H9 (cell line): ENCODE data around the gene N4BP2. TPM values are rescaled to one million over a fixed set of nuclear protein-coding genes. Genes with fewer than 3 reads are reported as not detected.

ENCODE experiments used
- DNase-seq: peaks from one replicate; pipeline ENCODE4 v3.0.0-alpha.2; 2017
- H2AFZ ChIP-seq: one replicate; pipeline ENCODE4 v1.6.1; 2013; ENCODE audit warnings: mild to moderate bottlenecking, low read length, control low read depth, moderate library complexity
- H2AK5ac ChIP-seq: 2 replicates; pipeline ENCODE4 v1.6.1; 2013; ENCODE audit warnings: low read length, control low read depth, mixed read lengths; ENCODE audit not compliant: insufficient read length
- H2BK120ac ChIP-seq: one replicate; pipeline ENCODE4 v1.6.1; 2013; ENCODE audit warnings: low read depth, mild to moderate bottlenecking, low read length, control low read depth, inconsistent platforms; ENCODE audit not compliant: poor library complexity, severe bottlenecking
- H2BK12ac ChIP-seq: 2 replicates; pipeline ENCODE4 v1.6.1; 2013; ENCODE audit warnings: low read length, control low read depth, mixed read lengths, low read depth; ENCODE audit not compliant: insufficient read length
- H2BK15ac ChIP-seq: 2 replicates; pipeline ENCODE4 v1.6.1; 2013; ENCODE audit warnings: low read depth, low read length, control low read depth
- H2BK20ac ChIP-seq: one replicate; pipeline ENCODE4 v1.6.1; 2013; ENCODE audit warnings: low read depth, mild to moderate bottlenecking, low read length, control low read depth, inconsistent platforms; ENCODE audit not compliant: poor library complexity, severe bottlenecking
- H2BK5ac ChIP-seq: 2 replicates; pipeline ENCODE4 v1.6.1; 2013; ENCODE audit warnings: low read length, control low read depth, mixed read lengths; ENCODE audit not compliant: insufficient read length
- H3K14ac ChIP-seq: 2 replicates; pipeline ENCODE4 v1.6.1; 2013; ENCODE audit warnings: low read length, control low read depth; ENCODE audit not compliant: insufficient read depth
- H3K18ac ChIP-seq: 2 replicates; pipeline ENCODE4 v1.6.1; 2013; ENCODE audit warnings: low read depth, mild to moderate bottlenecking, mixed read lengths, low read length, control low read depth; ENCODE audit not compliant: insufficient read length
- H3K23ac ChIP-seq: 2 replicates; pipeline ENCODE4 v1.6.1; 2013; ENCODE audit warnings: low read length, control low read depth, mixed read lengths, low read depth; ENCODE audit not compliant: insufficient read length
- H3K23me2 ChIP-seq: 2 replicates; pipeline ENCODE4 v1.6.1; 2013; ENCODE audit warnings: low read depth, mild to moderate bottlenecking, mixed read lengths, low read length, control low read depth; ENCODE audit not compliant: insufficient read length, poor library complexity, severe bottlenecking
- H3K27ac ChIP-seq: 2 replicates; pipeline ENCODE4 v1.5.1; 2013; ENCODE audit warnings: low read length, control low read depth, mixed read lengths, low read depth; ENCODE audit not compliant: insufficient read length
- H3K27me3 ChIP-seq: 2 replicates; pipeline ENCODE4 v1.6.1; 2013; ENCODE audit warnings: low read length, control low read depth, inconsistent platforms; ENCODE audit not compliant: insufficient read depth
- H3K4ac ChIP-seq: 2 replicates; pipeline ENCODE4 v1.6.1; 2013; ENCODE audit warnings: low read depth, mild to moderate bottlenecking, control low read depth, inconsistent platforms, low read length, moderate library complexity
- H3K4me1 ChIP-seq: 2 replicates; pipeline ENCODE4 v1.6.1; 2013; ENCODE audit warnings: low read length, control low read depth, inconsistent platforms; ENCODE audit not compliant: insufficient read depth
- H3K4me2 ChIP-seq: 2 replicates; pipeline ENCODE4 v1.6.1; 2013; ENCODE audit warnings: low read length, control low read depth, mixed read lengths; ENCODE audit not compliant: insufficient read length, insufficient read depth
- H3K56ac ChIP-seq: 2 replicates; pipeline ENCODE4 v1.6.1; 2013; ENCODE audit warnings: low read depth, mild to moderate bottlenecking, mixed read lengths, low read length, control low read depth; ENCODE audit not compliant: insufficient read length
- H3K79me1 ChIP-seq: 2 replicates; pipeline ENCODE4 v1.6.1; 2013; ENCODE audit warnings: low read depth, mild to moderate bottlenecking, moderate library complexity, low read length, control low read depth, inconsistent platforms; ENCODE audit not compliant: insufficient read depth, poor library complexity, severe bottlenecking
- H3K79me2 ChIP-seq: 2 replicates; pipeline ENCODE4 v1.6.1; 2013; ENCODE audit warnings: low read length, control low read depth, inconsistent platforms; ENCODE audit not compliant: insufficient read depth
- H3K9ac ChIP-seq: 2 replicates; pipeline ENCODE4 v1.6.1; 2013; ENCODE audit warnings: low read length, control low read depth, mixed read lengths; ENCODE audit not compliant: insufficient read length; ENCODE audit errors: extremely low read depth
- H3K9me3 ChIP-seq: one replicate; pipeline ENCODE4 v1.6.1; 2013; ENCODE audit warnings: low read depth, low read length, inconsistent platforms; ENCODE audit not compliant: control insufficient read depth
- H3T11ph ChIP-seq: one replicate; pipeline ENCODE4 v1.6.1; 2013; ENCODE audit warnings: mild to moderate bottlenecking, low read length, control low read depth, inconsistent platforms
- H4K20me1 ChIP-seq: one replicate; pipeline ENCODE4 v1.6.1; 2013; ENCODE audit not compliant: control insufficient read depth, insufficient read length, insufficient read depth
- H4K5ac ChIP-seq: 2 replicates; pipeline ENCODE4 v1.6.1; 2013; ENCODE audit warnings: low read depth, mild to moderate bottlenecking, mixed read lengths, low read length, control low read depth; ENCODE audit not compliant: insufficient read length
- H4K8ac ChIP-seq: replicated peaks from 2 replicates; pipeline ENCODE4 v1.6.1; 2013; ENCODE audit warnings: low read length, control low read depth, mixed read lengths, low read depth; ENCODE audit not compliant: insufficient read length
- H4K91ac ChIP-seq: 2 replicates; pipeline ENCODE4 v1.6.1; 2013; ENCODE audit warnings: low read depth, mild to moderate bottlenecking, moderate library complexity, mixed read lengths, low read length, control low read depth; ENCODE audit not compliant: insufficient read length
- H3K27ac Mint-ChIP-seq, 3 experiments: 2 replicates in 2 of 3; 3 replicates in 1 of 3; pipeline ENCODE4 v1.8.0; 2020 to 2021; ENCODE audit warnings: mixed read lengths in 3 of 3, mild to moderate bottlenecking in 1 of 3, moderate library complexity in 1 of 3
- H3K27me3 Mint-ChIP-seq: 2 replicates; pipeline ENCODE4 v1.8.0; 2021; ENCODE audit warnings: low read depth, mild to moderate bottlenecking, moderate library complexity, mixed read lengths
- H3K36me3 Mint-ChIP-seq, 3 experiments: 2 replicates in 2 of 3; 3 replicates in 1 of 3; pipeline ENCODE4 v1.8.0; 2020 to 2021; ENCODE audit warnings: low read depth in 3 of 3, mixed read lengths in 3 of 3; ENCODE audit not compliant: insufficient read depth in 1 of 3
- H3K4me1 Mint-ChIP-seq, 2 experiments: 2 replicates each; pipeline ENCODE4 v1.8.0; 2020; ENCODE audit warnings: mixed read lengths in 2 of 2
- H3K4me3 Mint-ChIP-seq, 2 experiments: 2 replicates in 1 of 2; 3 replicates in 1 of 2; pipeline ENCODE4 v1.8.0; 2020 to 2021; ENCODE audit warnings: mild to moderate bottlenecking in 2 of 2, mixed read lengths in 2 of 2, moderate library complexity in 1 of 2
- H3K9me3 Mint-ChIP-seq, 2 experiments: 2 replicates in 1 of 2; 3 replicates in 1 of 2; pipeline ENCODE4 v1.8.0; 2020; ENCODE audit warnings: mild to moderate bottlenecking in 2 of 2, mixed read lengths in 2 of 2, moderate library complexity in 1 of 2
- CTCF ChIP-seq: fragments of 200-600 bp; sonication (generic); conservative IDR thresholded peaks from 3 replicates; pipeline ENCODE4 v1.8.0; 2021; ENCODE audit warnings: antibody characterized with exemption, mild to moderate bottlenecking
- WGBS: extraction: QIAGEN DNeasy Blood & Tissue Kit; methylation state at CpG from one replicate; pipeline ENCODE4 v1.1.7; 2013; ENCODE audit warnings: missing lambda C conversion rate, low lambda C conversion rate, mixed read lengths; ENCODE audit not compliant: insufficient read length; ENCODE audit errors: extremely low coverage; 5-methylcytosine and 5-hydroxymethylcytosine counted together
- total RNA-seq: library from RNA; stranded (reverse); gene quantifications from 2 replicates; pipeline ENCODE4 v1.2.1, GENCODE V29; 2021

N4BP2 gene
- total RNA-seq, 1 experiment from 2014 or later = 35.0 TPM

GRCh38 chr4:40201898-40202297 is 145.2 kb downstream of the N4BP2 start:
- H3K4me1 Mint-ChIP-seq = peaks cover 46 to 47% of the 10 kb centered on the region in 2 experiments
- H3K27ac ChIP-seq = no peak overlapping the region

More at GRCh38 chr4:40201898-40202297, 145.2 kb downstream of the N4BP2 start:
- H3K4me2 ChIP-seq = no peak overlapping the region
- H3K27ac Mint-ChIP-seq = no peak overlapping the region; a peak in 1 of 7 replicates
- H3K4me1 ChIP-seq = peaks cover 10% of the 10 kb centered on the region; the same call in 1 of the 2 replicates
- no peak overlapping the region for H3K4ac ChIP-seq
- H3K27me3 Mint-ChIP-seq = no peaks in the 10 kb centered on the region
- H3K79me1 ChIP-seq = no peaks in the 10 kb centered on the region
- no peak overlapping the region for H3K14ac ChIP-seq
- no peak overlapping the region for H2BK120ac ChIP-seq
- H3K56ac ChIP-seq = no peak overlapping the region
- no peak for DNase-seq
- H2BK5ac ChIP-seq = no peak overlapping the region
- H3K79me2 ChIP-seq = peaks cover 4% of the 10 kb centered on the region; the same call in 1 of the 2 replicates
- H3K9ac ChIP-seq = no peak overlapping the region
- WGBS = no CpG with 5 or more reads among the region's 4 CpGs
- H3K18ac ChIP-seq = no peak overlapping the region
- no peak overlapping the region for H2AK5ac ChIP-seq
- peaks cover 5% of the 10 kb centered on the region for H3K23me2 ChIP-seq
- no peak overlapping the region for H2BK20ac ChIP-seq
- H3T11ph ChIP-seq = no peak overlapping the region
- no peak overlapping the region for H2BK12ac ChIP-seq
- H3K27me3 ChIP-seq = no peaks in the 10 kb centered on the region
- no peak overlapping the region for H4K5ac ChIP-seq
- H4K8ac ChIP-seq = no peak overlapping the region
- H3K4me3 Mint-ChIP-seq = peak overlapping the region in 1 of 2 experiments; percentile 35; a peak in 1 of 5 replicates
- no peak overlapping the region for H4K91ac ChIP-seq
- H3K36me3 Mint-ChIP-seq = no peaks in the 10 kb centered on the region
- H3K9me3 Mint-ChIP-seq = no peaks in the 10 kb centered on the region
- H3K9me3 ChIP-seq = no peaks in the 10 kb centered on the region
- H3K23ac ChIP-seq = no peak overlapping the region
- TF ChIP-seq CTCF = no peak
- no peaks in the 10 kb centered on the region for H4K20me1 ChIP-seq
- no peak overlapping the region for H2BK15ac ChIP-seq
- H2AFZ ChIP-seq = no peak overlapping the region
